BLaER1 (cell line): ENCODE results near the gene TPCN2.

Experiments
- H3K27ac ChIP-seq: shearing (Covaris generic); formaldehyde crosslinking; 2 replicates; pipeline ENCODE4 v1.8.1; 2022
- H3K27me3 ChIP-seq: shearing (Covaris generic); formaldehyde crosslinking; 2 replicates; pipeline ENCODE4 v1.8.1; 2022
- H3K36me3 ChIP-seq: shearing (Covaris generic); formaldehyde crosslinking; 2 replicates; pipeline ENCODE4 v1.8.1; 2022
- H3K4me1 ChIP-seq: shearing (Covaris generic); formaldehyde crosslinking; 2 replicates; pipeline ENCODE4 v1.8.1; 2022
- H3K4me2 ChIP-seq: shearing (Covaris generic); formaldehyde crosslinking; 2 replicates; pipeline ENCODE4 v1.8.1; 2022
- H3K4me3 ChIP-seq: shearing (Covaris generic); formaldehyde crosslinking; 2 replicates; pipeline ENCODE4 v1.8.1; 2022
- H3K9ac ChIP-seq: shearing (Covaris generic); formaldehyde crosslinking; 2 replicates; pipeline ENCODE4 v1.8.1; 2022
- H3K9me3 ChIP-seq: shearing (Covaris generic); formaldehyde crosslinking; 2 replicates; pipeline ENCODE4 v1.8.1; 2022
- H4K20me1 ChIP-seq: shearing (Covaris generic); formaldehyde crosslinking; 2 replicates; pipeline ENCODE4 v1.8.1; 2022
- Cebpa-rat ChIP-seq: shearing (Covaris generic); IDR thresholded peaks from 2 replicates; pipeline ENCODE4 v1.8.1; 2022

TPCN2 gene

GRCh38 chr11:69114362-69114761 lies 65.6 kb downstream of the TPCN2 start:
- Histone ChIP-seq H3K36me3 (no peaks in the 10 kb centered on the region), H3K9ac (no peak overlapping the region), H3K27me3 (no peaks in the 10 kb centered on the region), H3K4me1 (no peaks in the 10 kb centered on the region), H3K27ac (no peak overlapping the region), H3K4me2 (no peak overlapping the region), H3K4me3 (no peak overlapping the region), H4K20me1 (peaks cover 42% of the 10 kb centered on the region), H3K9me3 (peaks cover 4% of the 10 kb centered on the region; the same call in 1 of the 2 replicates)
- TF ChIP-seq Cebpa-rat, result no peak

GRCh38 chr11:69114811-69115523 lies 66.2 kb downstream of the TPCN2 start:
- Histone ChIP-seq H3K4me3 (no peak overlapping the region), H3K9me3 (peaks cover 5% of the 10 kb centered on the region; the same call in 1 of the 2 replicates), H3K36me3 (no peaks in the 10 kb centered on the region), H4K20me1 (peaks cover 42% of the 10 kb centered on the region), H3K27me3 (no peaks in the 10 kb centered on the region), H3K27ac (no peak overlapping the region), H3K4me1 (no peaks in the 10 kb centered on the region), H3K9ac (no peak overlapping the region), H3K4me2 (no peak overlapping the region)
- TF ChIP-seq Cebpa-rat, result no peak

- no peaks in the 10 kb centered on the region for H3K27me3 ChIP-seq
- no peak overlapping the region for H3K4me3 ChIP-seq
- H3K4me1 ChIP-seq, result peaks cover 6% of the 10 kb centered on the region
- no peak overlapping the region for H3K27ac ChIP-seq
- H3K9ac ChIP-seq, result no peak overlapping the region
- H3K9me3 ChIP-seq, result peaks cover 5% of the 10 kb centered on the region; the same call in 1 of the 2 replicates
- H3K36me3 ChIP-seq, result no peaks in the 10 kb centered on the region
- H4K20me1 ChIP-seq, result peaks cover 45% of the 10 kb centered on the region
- TF ChIP-seq Cebpa-rat, result no peak
- no peak overlapping the region for H3K4me2 ChIP-seq
These were observed 67.1 kb downstream of the TPCN2 start for GRCh38 chr11:69115586-69116560.

- peaks cover 53% of the 10 kb centered on the region for H4K20me1 ChIP-seq
- no peak for TF ChIP-seq Cebpa-rat
- H3K4me2 ChIP-seq, result no peak overlapping the region
- H3K27ac ChIP-seq, result no peak overlapping the region
- no peaks in the 10 kb centered on the region for H3K36me3 ChIP-seq
- H3K4me1 ChIP-seq, result peaks cover 14% of the 10 kb centered on the region
- no peak overlapping the region for H3K4me3 ChIP-seq
- H3K27me3 ChIP-seq, result no peaks in the 10 kb centered on the region
- H3K9me3 ChIP-seq, result peaks cover 5% of the 10 kb centered on the region; the same call in 1 of the 2 replicates
- H3K9ac ChIP-seq, result no peak overlapping the region
These were observed 67.9 kb downstream of the TPCN2 start for GRCh38 chr11:69116671-69117070.

- H3K4me1 ChIP-seq, result peaks cover 39% of the 10 kb centered on the region
- peaks cover 53% of the 10 kb centered on the region for H4K20me1 ChIP-seq
- H3K27ac ChIP-seq, result no peak overlapping the region
- no peak overlapping the region for H3K9ac ChIP-seq
- TF ChIP-seq Cebpa-rat, result no peak
- H3K4me3 ChIP-seq, result no peak overlapping the region
- no peaks in the 10 kb centered on the region for H3K27me3 ChIP-seq
- H3K36me3 ChIP-seq, result no peaks in the 10 kb centered on the region
- no peak overlapping the region for H3K4me2 ChIP-seq
- H3K9me3 ChIP-seq, result peaks cover 5% of the 10 kb centered on the region; the same call in 1 of the 2 replicates
These were observed 70.5 kb downstream of the TPCN2 start for GRCh38 chr11:69119190-69119589.

- H4K20me1 ChIP-seq, result peaks cover 42% of the 10 kb centered on the region; the same call in 1 of the 2 replicates
- no peak for TF ChIP-seq Cebpa-rat
- peaks cover 41% of the 10 kb centered on the region for H3K4me1 ChIP-seq
- no peak overlapping the region for H3K27ac ChIP-seq
- H3K9ac ChIP-seq, result no peak overlapping the region
- peak overlapping the region; percentile 55; the same call in 1 of the 2 replicates for H3K4me2 ChIP-seq
- no peaks in the 10 kb centered on the region for H3K36me3 ChIP-seq
- H3K4me3 ChIP-seq, result no peak overlapping the region
- no peaks in the 10 kb centered on the region for H3K27me3 ChIP-seq
- H3K9me3 ChIP-seq, result peaks cover 5% of the 10 kb centered on the region; the same call in 1 of the 2 replicates
These were observed 71.6 kb downstream of the TPCN2 start for GRCh38 chr11:69120096-69120875.

GRCh38 chr11:69121021-69121420 lies 72.3 kb downstream of the TPCN2 start:
- peaks cover 41% of the 10 kb centered on the region for H3K4me1 ChIP-seq
- no peak overlapping the region for H3K4me3 ChIP-seq
- H3K9me3 ChIP-seq, result peaks cover 5% of the 10 kb centered on the region; the same call in 1 of the 2 replicates
- peak overlapping the region; percentile 55 for H3K4me2 ChIP-seq
- H3K27me3 ChIP-seq, result no peaks in the 10 kb centered on the region
- H3K36me3 ChIP-seq, result no peaks in the 10 kb centered on the region
- no peak overlapping the region for H3K27ac ChIP-seq
- no peak for TF ChIP-seq Cebpa-rat
- no peak overlapping the region for H3K9ac ChIP-seq
- H4K20me1 ChIP-seq, result peaks cover 36% of the 10 kb centered on the region; the same call in 1 of the 2 replicates

GRCh38 chr11:69121621-69122325 lies 73.0 kb downstream of the TPCN2 start:
- no peak for TF ChIP-seq Cebpa-rat
- Histone ChIP-seq H3K4me3 (no peak overlapping the region), H3K4me1 (peaks cover 41% of the 10 kb centered on the region), H3K9ac (no peak overlapping the region), H3K27ac (no peak overlapping the region), H3K27me3 (no peaks in the 10 kb centered on the region), H3K9me3 (peaks cover 5% of the 10 kb centered on the region; the same call in 1 of the 2 replicates), H4K20me1 (peaks cover 31% of the 10 kb centered on the region; the same call in 1 of the 2 replicates), H3K36me3 (no peaks in the 10 kb centered on the region), H3K4me2 (peak overlapping the region; percentile 55)

GRCh38 chr11:69122326-69122629 lies 73.5 kb downstream of the TPCN2 start:
- no peak for TF ChIP-seq Cebpa-rat
- Histone ChIP-seq H3K4me1 (peaks cover 41% of the 10 kb centered on the region), H3K4me2 (peak overlapping the region; percentile 55), H4K20me1 (peaks cover 26% of the 10 kb centered on the region; the same call in 1 of the 2 replicates), H3K4me3 (no peak overlapping the region), H3K27ac (no peak overlapping the region), H3K9me3 (peaks cover 5% of the 10 kb centered on the region; the same call in 1 of the 2 replicates), H3K36me3 (no peaks in the 10 kb centered on the region), H3K9ac (no peak overlapping the region), H3K27me3 (no peaks in the 10 kb centered on the region)
